PFSK-1 (cell line): ENCODE measurements around the gene TRIM5. TPM values are rescaled to one million over a fixed set of nuclear protein-coding genes. Genes with fewer than 3 reads are reported as not detected.
A peak's percentile ranks its signal among the peaks of the same experiment; 100 is the strongest.

ENCODE experiments used
- FOXP2 ChIP-seq: optimal IDR thresholded peaks from 2 replicates; pipeline ENCODE3; 2011; ENCODE audit warnings: borderline replicate concordance, control low read depth, inconsistent platforms; ENCODE audit not compliant: insufficient read depth; ENCODE audit errors: extremely low read length, extremely low read depth
- POLR2AphosphoS5 ChIP-seq: IDR thresholded peaks from 2 replicates; pipeline ENCODE4 v1.6.1; 2012; ENCODE audit warnings: low read depth, mild to moderate bottlenecking, control low read depth, low read length, moderate library complexity
- REST ChIP-seq, 2 experiments: IDR thresholded peaks; 2 replicates each; pipeline versions ENCODE4 v1.6.1 to v1.8.0; 2011 to 2012; ENCODE audit warnings: low read depth in 2 of 2, low read length in 2 of 2, control low read depth in 1 of 2, inconsistent platforms in 1 of 2, mild to moderate bottlenecking in 1 of 2, moderate library complexity in 1 of 2; ENCODE audit not compliant: insufficient read depth in 1 of 2
- SIN3A ChIP-seq: IDR thresholded peaks from 2 replicates; pipeline ENCODE4 v1.6.1; 2012; ENCODE audit warnings: mild to moderate bottlenecking, low read length, moderate library complexity, borderline replicate concordance; ENCODE audit not compliant: insufficient read depth
- TAF1 ChIP-seq: IDR thresholded peaks from 2 replicates; pipeline ENCODE4 v1.6.1; 2012; ENCODE audit warnings: low read length, control low read depth, borderline replicate concordance; ENCODE audit not compliant: insufficient read depth
- polyA plus RNA-seq: library from polyadenylated mRNA; unstranded; fragments of >200 nt; gene quantifications from one replicate; pipeline ENCODE4 v1.2.1, GENCODE V29; 2012; ENCODE audit warnings: low read depth, missing spikeins; ENCODE audit not compliant: insufficient read length

TRIM5 gene
- polyA plus RNA-seq = 5.2 TPM

DNA sequence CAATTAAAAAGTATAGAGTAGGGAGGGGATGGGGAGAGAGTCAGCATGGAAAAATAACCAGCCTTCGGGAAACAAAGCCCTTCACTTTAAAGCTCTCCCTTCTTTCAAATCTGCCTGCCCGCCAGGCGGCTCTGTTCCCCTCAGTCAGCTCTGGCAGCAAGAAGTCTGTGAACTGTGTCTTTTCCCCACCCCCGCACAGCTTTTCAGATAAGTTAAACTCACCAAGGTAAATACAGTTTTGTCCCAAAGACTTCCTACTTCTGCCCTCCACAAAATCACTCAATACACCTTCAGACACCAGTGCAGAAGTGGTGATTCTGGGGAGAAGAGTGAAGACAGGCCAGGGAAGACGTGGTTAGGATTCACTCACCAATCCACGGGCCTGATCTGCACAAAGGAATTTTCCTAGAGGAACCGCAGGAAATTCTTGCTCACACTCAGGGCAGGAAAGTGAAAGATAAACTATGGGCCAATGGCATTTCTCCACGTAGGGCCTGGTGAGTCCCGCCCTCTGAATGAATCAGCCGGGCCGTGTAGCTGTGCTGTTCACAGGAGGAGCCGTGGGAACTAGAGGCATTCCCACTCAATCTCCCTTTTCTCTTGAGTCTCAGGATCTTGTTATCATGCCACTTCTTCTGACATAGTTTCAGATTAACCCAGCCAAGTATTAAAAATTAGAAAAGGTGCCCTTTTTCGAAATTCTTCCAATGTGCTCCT is at the start of gene TRIM5:
Gene TRIM5 (minus strand): TSS at position 429 of the 717 bp plus-strand sequence. CDS start 4,897 bp downstream, outside the sequence.
- TF ChIP-seq POLR2AphosphoS5 (peak; percentile 89), TAF1 (peak; percentile 52; the same call in 1 of the 2 replicates), FOXP2 (no peak)

DNA sequence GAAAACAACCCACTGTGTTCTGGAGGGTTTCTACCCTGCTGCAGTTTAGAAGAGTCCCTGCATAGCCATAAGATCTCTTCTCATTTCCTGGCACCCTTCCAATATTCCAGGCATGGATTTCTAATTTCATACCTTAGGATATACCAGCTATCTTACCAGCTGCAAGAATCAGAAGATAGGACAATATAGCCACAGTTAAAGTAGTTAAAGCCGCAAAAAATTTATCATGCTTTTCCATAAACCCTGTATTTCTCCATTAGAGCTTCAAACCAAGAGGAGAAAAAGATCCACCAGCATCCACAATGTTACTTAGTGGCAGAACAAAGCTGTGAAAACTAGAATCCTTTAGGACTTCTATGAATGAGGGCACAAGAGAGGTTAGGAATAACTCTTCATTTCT is 42.8 kb upstream of the TRIM5 start:
- TF ChIP-seq REST (IDR thresholded peaks at IDR 0.05; ENCODE audit: insufficient read depth in 1 of 2, low read depth in 2 of 2, low read length in 2 of 2) (no peak), SIN3A (no peak), FOXP2 (no peak), POLR2AphosphoS5 (no peak), TAF1 (no peak)

DNA sequence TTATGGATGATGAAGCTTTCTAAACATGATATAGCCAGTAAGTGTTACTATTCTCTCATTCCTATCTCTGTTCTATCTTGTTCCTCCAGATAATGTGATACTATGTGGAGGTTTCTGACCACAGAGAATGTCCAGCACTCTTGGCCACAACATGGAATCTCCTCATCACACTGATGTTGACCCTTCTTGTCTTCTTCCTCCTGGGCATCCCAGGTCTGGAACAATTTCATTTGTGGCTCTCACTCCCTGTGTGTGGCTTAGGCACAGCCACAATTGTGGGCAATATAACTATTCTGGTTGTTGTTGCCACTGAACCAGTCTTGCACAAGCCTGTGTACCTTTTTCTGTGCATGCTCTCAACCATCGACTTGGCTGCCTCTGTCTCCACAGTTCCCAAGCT is 41.5 kb upstream of the TRIM5 start:
- TF ChIP-seq SIN3A (no peak), POLR2AphosphoS5 (no peak), REST (IDR thresholded peaks at IDR 0.05; ENCODE audit: insufficient read depth in 1 of 2, low read depth in 2 of 2, low read length in 2 of 2) (no peak), FOXP2 (no peak), TAF1 (no peak)

DNA sequence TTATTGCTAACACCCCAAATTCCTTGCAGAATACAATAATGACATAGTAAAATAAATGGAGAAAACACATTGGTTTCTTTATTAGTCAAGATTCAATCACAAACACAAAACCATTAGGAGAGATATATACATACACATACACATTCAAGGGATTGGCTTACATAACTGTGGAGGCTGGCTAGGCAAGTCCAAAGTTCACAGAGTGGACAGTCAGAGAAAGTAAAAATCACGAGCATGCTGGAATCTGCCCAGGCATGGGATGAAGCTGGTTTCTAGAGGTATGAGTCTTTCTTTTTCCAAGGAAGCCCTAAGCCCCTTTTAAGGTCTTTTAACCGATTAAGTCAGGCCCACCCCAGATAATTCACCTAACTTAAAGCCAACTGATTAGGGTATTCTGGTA is 37.7 kb upstream of the TRIM5 start:
- TF ChIP-seq POLR2AphosphoS5 (no peak), REST (IDR thresholded peaks at IDR 0.05; ENCODE audit: insufficient read depth in 1 of 2, low read depth in 2 of 2, low read length in 2 of 2) (no peak), FOXP2 (no peak), TAF1 (no peak), SIN3A (no peak)

GRCh38 chr11:5719703-5720495 is 35.0 kb upstream of the TRIM5 start:
- TF ChIP-seq REST (IDR thresholded peaks at IDR 0.05; ENCODE audit: insufficient read depth in 1 of 2, low read depth in 2 of 2, low read length in 2 of 2) (no peak), FOXP2 (no peak), POLR2AphosphoS5 (no peak), TAF1 (no peak), SIN3A (no peak)
